HEK293 (cell line): ENCODE results near the gene AP1S1.
A peak's percentile ranks its signal among the peaks of the same experiment; 100 is the strongest.

Source experiments
- CTCF ChIA-PET: fragments of 350-600 bp; formaldehyde crosslinking; extraction: SDS; loops from one replicate; lab custom pipeline; 2021; ENCODE audit warnings: antibody characterized with exemption; lab: Yijun Ruan, JAX
- POLR2A ChIA-PET: fragments of 300-600 bp; formaldehyde crosslinking; extraction: SDS; loops from one replicate; lab custom pipeline; 2020; ENCODE audit warnings: antibody characterized with exemption, inconsistent platforms; lab: Yijun Ruan, JAX
- H3K27ac ChIP-seq: fragments of 200-500 bp; sonication (Bioruptor generic); 2 replicates; pipeline ENCODE4 v1.5.1; 2014; ENCODE audit warnings: low read depth, low read length, control low read depth, inconsistent platforms; ENCODE audit errors: extremely low read depth
- H3K36me3 ChIP-seq, 2 experiments: fragments of 200-500 bp in 1 of 2; sonication (Bioruptor generic) in 1 of 2; 1 replicate in 1 of 2; 2 replicates in 1 of 2; pipeline ENCODE4 v1.5.1; 2014 to 2017; ENCODE audit warnings: inconsistent platforms in 2 of 2, low read length in 2 of 2; ENCODE audit not compliant: control insufficient read depth in 2 of 2, insufficient read depth in 1 of 2
- H3K4me1 ChIP-seq: fragments of 200-500 bp; sonication (Bioruptor generic); 2 replicates; pipeline ENCODE4 v1.5.1; 2014; ENCODE audit warnings: mild to moderate bottlenecking, low read length, inconsistent platforms; ENCODE audit not compliant: control insufficient read depth, insufficient read depth
- H3K4me3 ChIP-seq: 2 replicates; pipeline ENCODE4 v1.5.1; 2011; ENCODE audit warnings: low read depth, mild to moderate bottlenecking, control low read depth, low read length, moderate library complexity
- H3K9me3 ChIP-seq: fragments of 200-500 bp; sonication (Bioruptor generic); 2 replicates; pipeline ENCODE4 v1.5.1; 2014; ENCODE audit warnings: low read depth, low read length, inconsistent platforms; ENCODE audit not compliant: control insufficient read depth, insufficient read depth
- GLI4 ChIP-seq: fragments of 450-650 bp; formaldehyde crosslinking; IDR thresholded peaks from 2 replicates; pipeline ENCODE4 v1.5.1; 2016; ENCODE audit warnings: missing biosample characterization, missing genetic modification characterization
- KLF8 ChIP-seq: fragments of 450-650 bp; formaldehyde crosslinking; IDR thresholded peaks from 2 replicates; pipeline ENCODE4 v1.5.1; 2016; ENCODE audit warnings: missing biosample characterization, missing genetic modification characterization
- OSR2 ChIP-seq: fragments of 450-650 bp; formaldehyde crosslinking; IDR thresholded peaks from 2 replicates; pipeline ENCODE4 v1.5.1; 2016; ENCODE audit warnings: missing biosample characterization, missing genetic modification characterization
- SCRT2 ChIP-seq: fragments of 450-650 bp; formaldehyde crosslinking; IDR thresholded peaks from 2 replicates; pipeline ENCODE4 v1.5.1; 2016; ENCODE audit warnings: missing biosample characterization, missing genetic modification characterization
- SP2 ChIP-seq: fragments of 450-650 bp; formaldehyde crosslinking; IDR thresholded peaks from 2 replicates; pipeline ENCODE4 v1.5.1; 2016; ENCODE audit warnings: missing biosample characterization, missing genetic modification characterization
- WT1 ChIP-seq: fragments of 450-650 bp; formaldehyde crosslinking; IDR thresholded peaks from 2 replicates; pipeline ENCODE4 v1.5.1; 2016; ENCODE audit warnings: missing biosample characterization, missing genetic modification characterization
- ZBTB20 ChIP-seq: fragments of 450-650 bp; formaldehyde crosslinking; IDR thresholded peaks from 2 replicates; pipeline ENCODE4 v1.5.1; 2016; ENCODE audit warnings: missing biosample characterization, missing genetic modification characterization
- ZEB2 ChIP-seq: fragments of 450-650 bp; formaldehyde crosslinking; IDR thresholded peaks from 2 replicates; pipeline ENCODE4 v1.5.1; 2016; ENCODE audit warnings: missing biosample characterization, missing genetic modification characterization
- ZNF132 ChIP-seq: fragments of 450-650 bp; formaldehyde crosslinking; IDR thresholded peaks from 2 replicates; pipeline ENCODE4 v1.5.1; 2017; ENCODE audit warnings: missing biosample characterization, missing genetic modification characterization, borderline replicate concordance
- ZNF138 ChIP-seq: fragments of 450-650 bp; formaldehyde crosslinking; IDR thresholded peaks from 2 replicates; pipeline ENCODE4 v1.5.1; 2016; ENCODE audit warnings: missing biosample characterization, missing genetic modification characterization, borderline replicate concordance
- ZNF169 ChIP-seq: fragments of 450-650 bp; formaldehyde crosslinking; IDR thresholded peaks from 2 replicates; pipeline ENCODE4 v1.5.1; 2016; ENCODE audit warnings: missing biosample characterization, missing genetic modification characterization
- ZNF174 ChIP-seq: fragments of 450-650 bp; formaldehyde crosslinking; IDR thresholded peaks from 2 replicates; pipeline ENCODE4 v1.5.0; 2017; ENCODE audit warnings: missing biosample characterization, mild to moderate bottlenecking, missing genetic modification characterization
- ZNF175 ChIP-seq: fragments of 450-650 bp; formaldehyde crosslinking; IDR thresholded peaks from 2 replicates; pipeline ENCODE4 v1.5.1; 2016; ENCODE audit warnings: missing biosample characterization, missing genetic modification characterization
- ZNF501 ChIP-seq: fragments of 450-650 bp; formaldehyde crosslinking; IDR thresholded peaks from 2 replicates; pipeline ENCODE4 v1.5.1; 2016; ENCODE audit warnings: missing biosample characterization, missing genetic modification characterization
- ZNF513 ChIP-seq: fragments of 450-650 bp; IDR thresholded peaks from 2 replicates; pipeline ENCODE4 v1.5.1; 2018; ENCODE audit warnings: missing biosample characterization, missing genetic modification characterization
- ZNF530 ChIP-seq: fragments of 450-650 bp; formaldehyde crosslinking; IDR thresholded peaks from 2 replicates; pipeline ENCODE4 v1.5.1; 2016; ENCODE audit warnings: low read depth, missing biosample characterization, missing genetic modification characterization
- ZNF548 ChIP-seq: fragments of 450-650 bp; formaldehyde crosslinking; IDR thresholded peaks from 2 replicates; pipeline ENCODE4 v1.5.1; 2016; ENCODE audit warnings: missing biosample characterization, missing genetic modification characterization
- ZNF560 ChIP-seq: fragments of 450-650 bp; formaldehyde crosslinking; IDR thresholded peaks from 2 replicates; pipeline ENCODE4 v1.5.1; 2017; ENCODE audit warnings: missing biosample characterization, missing genetic modification characterization, borderline replicate concordance
- ZNF561 ChIP-seq: fragments of 450-650 bp; IDR thresholded peaks from 2 replicates; pipeline ENCODE4 v1.5.1; 2018; ENCODE audit warnings: missing biosample characterization, missing genetic modification characterization, borderline replicate concordance
- ZNF610 ChIP-seq: fragments of 450-650 bp; formaldehyde crosslinking; IDR thresholded peaks from 2 replicates; pipeline ENCODE4 v1.5.1; 2016; ENCODE audit warnings: missing biosample characterization, missing genetic modification characterization, borderline replicate concordance
- ZNF658 ChIP-seq: fragments of 450-650 bp; formaldehyde crosslinking; IDR thresholded peaks from 2 replicates; pipeline ENCODE4; 2016; ENCODE audit warnings: missing biosample characterization, missing genetic modification characterization
- ZNF701 ChIP-seq: fragments of 450-650 bp; formaldehyde crosslinking; IDR thresholded peaks from 2 replicates; pipeline ENCODE4 v1.5.1; 2016; ENCODE audit warnings: missing biosample characterization, missing genetic modification characterization
- ZNF704 ChIP-seq: fragments of 450-650 bp; formaldehyde crosslinking; IDR thresholded peaks from 2 replicates; pipeline ENCODE4 v1.5.1; 2016; ENCODE audit warnings: missing biosample characterization, missing genetic modification characterization
- ZNF791 ChIP-seq: fragments of 450-650 bp; formaldehyde crosslinking; IDR thresholded peaks from 2 replicates; pipeline ENCODE4 v1.5.1; 2016; ENCODE audit warnings: missing biosample characterization, missing genetic modification characterization
- ZSCAN23 ChIP-seq: fragments of 450-650 bp; formaldehyde crosslinking; IDR thresholded peaks from 2 replicates; pipeline ENCODE4 v1.5.1; 2016; ENCODE audit warnings: missing biosample characterization, missing genetic modification characterization
- ZSCAN4 ChIP-seq: fragments of 450-650 bp; formaldehyde crosslinking; IDR thresholded peaks from 2 replicates; pipeline ENCODE4 v1.5.1; 2017; ENCODE audit warnings: missing biosample characterization, missing genetic modification characterization
- TF ChIP-seq, protein P1 (sequence below): fragments of 450-650 bp; formaldehyde crosslinking; IDR thresholded peaks from 2 replicates; pipeline ENCODE4 v1.5.1; 2016; ENCODE audit warnings: missing biosample characterization, missing genetic modification characterization
- TF ChIP-seq, protein P2 (sequence below): fragments of 450-650 bp; formaldehyde crosslinking; IDR thresholded peaks from 2 replicates; pipeline ENCODE4 v1.5.1; 2016; ENCODE audit warnings: missing biosample characterization, missing genetic modification characterization
- TF ChIP-seq, protein P3 (sequence below): fragments of 450-650 bp; formaldehyde crosslinking; IDR thresholded peaks from 2 replicates; pipeline ENCODE4 v1.5.1; 2016; ENCODE audit warnings: missing biosample characterization, missing genetic modification characterization

AP1S1 gene

DNA sequence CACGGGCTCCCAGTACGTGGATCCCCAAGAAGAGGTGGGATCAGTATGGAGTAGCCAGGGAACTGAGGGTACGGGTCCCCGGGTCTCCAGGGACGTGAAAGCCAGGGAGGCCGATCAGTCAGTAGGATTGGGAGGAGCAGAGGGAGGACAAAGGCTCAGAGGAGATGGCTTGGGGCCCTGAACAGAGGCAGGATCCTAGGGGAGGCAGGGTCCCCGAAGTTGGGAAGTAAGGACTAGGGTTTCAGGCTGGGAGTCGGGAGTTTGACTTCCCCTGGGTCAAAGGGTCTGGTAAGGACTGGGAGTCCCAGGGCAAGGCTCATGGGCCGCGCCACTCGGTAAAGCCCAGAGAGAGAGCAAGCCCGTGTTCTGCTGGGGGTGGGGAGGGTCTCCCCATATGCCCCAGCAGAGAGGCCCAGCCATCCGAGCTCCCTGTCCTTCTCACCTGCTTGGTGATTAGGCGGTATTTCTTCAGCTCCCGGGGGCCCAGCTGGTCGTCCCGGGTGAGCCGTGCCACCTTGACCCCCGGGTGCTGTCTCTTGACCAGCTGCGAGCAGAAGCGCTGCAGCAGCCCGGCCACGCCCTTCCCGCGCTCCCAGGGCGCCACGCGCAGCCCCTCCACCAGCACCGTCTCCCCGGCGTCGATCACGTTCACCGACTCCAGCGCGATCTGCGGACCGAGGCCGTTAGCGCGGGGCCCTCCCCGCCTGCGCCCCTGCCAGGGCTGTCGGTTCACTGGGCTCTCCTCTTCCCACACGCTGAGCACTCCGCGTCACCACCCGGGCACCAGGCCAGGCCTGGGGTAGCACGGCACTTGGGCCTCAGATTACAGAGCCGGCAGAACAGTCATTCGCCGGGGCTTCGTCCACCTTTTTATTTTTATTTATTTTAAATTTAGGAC, 18.8 kb downstream of the AP1S1 start (continued):
- TF ChIP-seq, protein P1, sequence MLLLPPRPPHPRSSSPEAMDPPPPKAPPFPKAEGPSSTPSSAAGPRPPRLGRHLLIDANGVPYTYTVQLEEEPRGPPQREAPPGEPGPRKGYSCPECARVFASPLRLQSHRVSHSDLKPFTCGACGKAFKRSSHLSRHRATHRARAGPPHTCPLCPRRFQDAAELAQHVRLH (tag by site-specific recombination) = no peak
- TF ChIP-seq ZNF560 (tag by site-specific recombination) (no peak), ZNF138 (tag by site-specific recombination) (no peak), ZEB2 (tag by site-specific recombination) (peak; percentile 80; the same call in 1 of the 2 replicates), ZNF169 (tag by site-specific recombination) (no peak), OSR2 (tag by site-specific recombination) (no peak), ZNF791 (tag by site-specific recombination) (no peak), ZNF658 (tag by site-specific recombination) (no peak), ZNF561 (peak; percentile 76; the same call in 1 of the 2 replicates), ZNF704 (tag by site-specific recombination) (no peak)
- TF ChIP-seq, protein P2, sequence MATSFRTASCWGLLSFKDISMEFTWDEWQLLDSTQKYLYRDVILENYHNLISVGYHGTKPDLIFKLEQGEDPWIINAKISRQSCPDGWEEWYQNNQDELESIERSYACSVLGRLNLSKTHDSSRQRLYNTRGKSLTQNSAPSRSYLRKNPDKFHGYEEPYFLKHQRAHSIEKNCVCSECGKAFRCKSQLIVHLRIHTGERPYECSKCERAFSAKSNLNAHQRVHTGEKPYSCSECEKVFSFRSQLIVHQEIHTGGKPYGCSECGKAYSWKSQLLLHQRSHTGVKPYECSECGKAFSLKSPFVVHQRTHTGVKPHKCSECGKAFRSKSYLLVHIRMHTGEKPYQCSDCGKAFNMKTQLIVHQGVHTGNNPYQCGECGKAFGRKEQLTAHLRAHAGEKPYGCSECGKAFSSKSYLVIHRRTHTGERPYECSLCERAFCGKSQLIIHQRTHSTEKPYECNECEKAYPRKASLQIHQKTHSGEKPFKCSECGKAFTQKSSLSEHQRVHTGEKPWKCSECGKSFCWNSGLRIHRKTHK (tag by site-specific recombination) = no peak

DNA sequence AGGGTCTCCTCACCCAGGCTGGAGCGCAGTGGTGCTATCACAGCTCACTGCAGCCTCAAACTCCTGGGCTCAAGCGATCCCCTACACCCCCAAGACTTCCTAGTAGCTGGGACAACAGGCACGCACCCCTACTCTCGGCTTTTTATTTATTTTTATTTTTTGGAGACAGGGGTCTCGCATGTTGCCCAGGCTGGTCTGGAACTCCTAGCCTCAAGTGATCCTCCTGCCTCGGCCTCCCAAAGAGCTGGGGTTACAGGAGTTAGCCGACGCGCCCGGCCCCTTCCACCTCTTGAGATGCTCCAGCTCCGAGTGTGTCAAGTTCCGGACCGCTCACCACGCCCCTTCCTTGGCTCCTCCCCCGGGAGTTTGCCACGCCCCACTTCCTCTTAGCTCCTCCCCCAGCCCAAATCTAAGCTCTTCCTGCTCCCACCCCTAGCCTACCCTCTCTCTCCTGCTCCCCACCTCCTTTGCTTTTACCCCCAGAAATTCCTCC, 19.5 kb downstream of the AP1S1 start:
- CTCF ChIA-PET = interaction anchor here (0.5 to 2.1 kb wide), 11 partner anchors 8 to 329 kb away, joined by 3 to 21 read pairs (median 5); partner anchors contain the start of genes CLDN15 and VGF
- Histone ChIP-seq H3K9me3 (no peaks in the 10 kb centered on the region), H3K4me1 (peaks cover 7% of the 10 kb centered on the region; the same call in 1 of the 2 replicates), H3K36me3 (no peaks in the 10 kb centered on the region), H3K27ac (no peak overlapping the region), H3K4me3 (no peak overlapping the region)
- POLR2A ChIA-PET = interaction anchor here (0.6 to 1.7 kb wide), 5 partner anchors 9 to 292 kb away, joined by 3 to 5 read pairs (median 4); partner anchors contain the start of genes PLOD3 and ZNHIT1
- no peak for TF ChIP-seq ZNF174
- no peak for TF ChIP-seq GLI4 (tag by site-specific recombination)
- no peak for TF ChIP-seq ZNF701
- TF ChIP-seq ZNF501 (tag by site-specific recombination) = no peak
- TF ChIP-seq SP2 (tag by site-specific recombination) = peak; percentile 59
- TF ChIP-seq ZNF175 (tag by site-specific recombination) = no peak
- no peak; the same call in 1 of the 2 replicates for TF ChIP-seq WT1 (tag by site-specific recombination)
- no peak for TF ChIP-seq ZSCAN4
- no peak for TF ChIP-seq ZSCAN23
- peak; percentile 35; the same call in 1 of the 2 replicates for TF ChIP-seq ZNF610 (tag by site-specific recombination)
- no peak; the same call in 1 of the 2 replicates for TF ChIP-seq ZBTB20 (tag by site-specific recombination)
- no peak for TF ChIP-seq SCRT2 (tag by site-specific recombination)
- no peak for TF ChIP-seq ZNF132
- no peak for TF ChIP-seq KLF8 (tag by site-specific recombination)
- TF ChIP-seq ZNF548 = no peak
- TF ChIP-seq, protein P3, sequence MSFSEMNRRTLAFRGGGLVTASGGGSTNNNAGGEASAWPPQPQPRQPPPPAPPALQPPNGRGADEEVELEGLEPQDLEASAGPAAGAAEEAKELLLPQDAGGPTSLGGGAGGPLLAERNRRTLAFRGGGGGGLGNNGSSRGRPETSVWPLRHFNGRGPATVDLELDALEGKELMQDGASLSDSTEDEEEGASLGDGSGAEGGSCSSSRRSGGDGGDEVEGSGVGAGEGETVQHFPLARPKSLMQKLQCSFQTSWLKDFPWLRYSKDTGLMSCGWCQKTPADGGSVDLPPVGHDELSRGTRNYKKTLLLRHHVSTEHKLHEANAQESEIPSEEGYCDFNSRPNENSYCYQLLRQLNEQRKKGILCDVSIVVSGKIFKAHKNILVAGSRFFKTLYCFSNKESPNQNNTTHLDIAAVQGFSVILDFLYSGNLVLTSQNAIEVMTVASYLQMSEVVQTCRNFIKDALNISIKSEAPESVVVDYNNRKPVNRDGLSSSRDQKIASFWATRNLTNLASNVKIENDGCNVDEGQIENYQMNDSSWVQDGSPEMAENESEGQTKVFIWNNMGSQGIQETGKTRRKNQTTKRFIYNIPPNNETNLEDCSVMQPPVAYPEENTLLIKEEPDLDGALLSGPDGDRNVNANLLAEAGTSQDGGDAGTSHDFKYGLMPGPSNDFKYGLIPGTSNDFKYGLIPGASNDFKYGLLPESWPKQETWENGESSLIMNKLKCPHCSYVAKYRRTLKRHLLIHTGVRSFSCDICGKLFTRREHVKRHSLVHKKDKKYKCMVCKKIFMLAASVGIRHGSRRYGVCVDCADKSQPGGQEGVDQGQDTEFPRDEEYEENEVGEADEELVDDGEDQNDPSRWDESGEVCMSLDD (tag by site-specific recombination) = no peak
- TF ChIP-seq ZNF513 = no peak
- no peak for TF ChIP-seq ZNF530
